Fibroblast of lung (primary cell): Measurements from ENCODE around the gene SEC24C.

Experiments used
- CTCF ChIP-seq, 2 donors: IDR thresholded peaks in 1 of 2; conservative IDR thresholded peaks in 1 of 2; 1 replicate in 1 of 2; 2 replicates in 1 of 2; pipeline ENCODE4 v1.5.1; 2011 to 2012; ENCODE audit warnings: low read length in 2 of 2, control low read depth in 1 of 2, inconsistent platforms in 1 of 2, low read depth in 1 of 2, mild to moderate bottlenecking in 1 of 2
- EZH2 ChIP-seq: IDR thresholded peaks from 2 replicates; pipeline ENCODE4 v1.5.1; 2012; ENCODE audit warnings: low read length, control low read depth, mild to moderate bottlenecking; ENCODE audit errors: missing control alignments

- no peak for TF ChIP-seq CTCF (conservative IDR thresholded peaks at IDR 0.05 in 1 of 2, IDR thresholded peaks at IDR 0.05 in 1 of 2; ENCODE audit: low read depth in 1 of 2, low read length in 2 of 2)
- no peak for TF ChIP-seq EZH2
Observed at GRCh38 chr10:73806176-73806950, 62.2 kb downstream of the SEC24C start.
